Mesothelial cell of epicardium (in vitro differentiated cells): ENCODE results near the gene FIG4. TPM values are rescaled to one million over a fixed set of nuclear protein-coding genes. Genes with fewer than 3 reads are reported as not detected.

Source experiments
- DNase-seq, 2 experiments: peaks; one replicate each; pipeline ENCODE4 v3.0.0; 2021; ENCODE audit warnings: low spot score in 2 of 2; ENCODE audit not compliant: unreplicated experiment in 2 of 2
- H3K27ac Mint-ChIP-seq: 2 replicates; pipeline ENCODE4 v1.8.0; 2021; ENCODE audit warnings: mixed read lengths
- H3K27me3 Mint-ChIP-seq: 2 replicates; pipeline ENCODE4 v1.8.0; 2021; ENCODE audit warnings: low read depth, mixed read lengths
- H3K36me3 Mint-ChIP-seq: 2 replicates; pipeline ENCODE4 v1.8.0; 2021; ENCODE audit warnings: mixed read lengths
- H3K4me1 Mint-ChIP-seq: 2 replicates; pipeline ENCODE4 v1.8.0; 2021; ENCODE audit warnings: mixed read lengths
- H3K4me3 Mint-ChIP-seq: 2 replicates; pipeline ENCODE4 v1.8.0; 2021; ENCODE audit warnings: mild to moderate bottlenecking, moderate library complexity, mixed read lengths
- H3K9me3 Mint-ChIP-seq: 2 replicates; pipeline ENCODE4 v1.8.0; 2021; ENCODE audit warnings: mixed read lengths
- total RNA-seq: library from RNA; stranded (reverse); gene quantifications from 3 replicates; pipeline ENCODE4 v1.2.1, GENCODE V29; 2021
- TF ChIP-seq, protein P1 (sequence below): fragments of 200-600 bp; sonication (generic); IDR thresholded peaks from one replicate; pipeline ENCODE4 v1.5.0; 2021; ENCODE audit warnings: antibody characterized with exemption; ENCODE audit not compliant: unreplicated experiment

The FIG4 gene
- total RNA-seq, 1 donor from 2014 or later: 28.3 TPM

- H3K27ac Mint-ChIP-seq: no peak overlapping the region
- no peak for DNase-seq
- H3K9me3 Mint-ChIP-seq: no peaks in the 10 kb centered on the region
- peaks cover 22% of the 10 kb centered on the region for H3K36me3 Mint-ChIP-seq
- H3K27me3 Mint-ChIP-seq: no peaks in the 10 kb centered on the region
- TF ChIP-seq, protein P1, sequence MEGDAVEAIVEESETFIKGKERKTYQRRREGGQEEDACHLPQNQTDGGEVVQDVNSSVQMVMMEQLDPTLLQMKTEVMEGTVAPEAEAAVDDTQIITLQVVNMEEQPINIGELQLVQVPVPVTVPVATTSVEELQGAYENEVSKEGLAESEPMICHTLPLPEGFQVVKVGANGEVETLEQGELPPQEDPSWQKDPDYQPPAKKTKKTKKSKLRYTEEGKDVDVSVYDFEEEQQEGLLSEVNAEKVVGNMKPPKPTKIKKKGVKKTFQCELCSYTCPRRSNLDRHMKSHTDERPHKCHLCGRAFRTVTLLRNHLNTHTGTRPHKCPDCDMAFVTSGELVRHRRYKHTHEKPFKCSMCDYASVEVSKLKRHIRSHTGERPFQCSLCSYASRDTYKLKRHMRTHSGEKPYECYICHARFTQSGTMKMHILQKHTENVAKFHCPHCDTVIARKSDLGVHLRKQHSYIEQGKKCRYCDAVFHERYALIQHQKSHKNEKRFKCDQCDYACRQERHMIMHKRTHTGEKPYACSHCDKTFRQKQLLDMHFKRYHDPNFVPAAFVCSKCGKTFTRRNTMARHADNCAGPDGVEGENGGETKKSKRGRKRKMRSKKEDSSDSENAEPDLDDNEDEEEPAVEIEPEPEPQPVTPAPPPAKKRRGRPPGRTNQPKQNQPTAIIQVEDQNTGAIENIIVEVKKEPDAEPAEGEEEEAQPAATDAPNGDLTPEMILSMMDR: no peak
- peaks cover 4% of the 10 kb centered on the region for H3K4me1 Mint-ChIP-seq
- no peak overlapping the region for H3K4me3 Mint-ChIP-seq
Observed at GRCh38 chr6:109799129-109799528, 108.0 kb downstream of the FIG4 start.

- H3K9me3 Mint-ChIP-seq: no peaks in the 10 kb centered on the region
- no peak overlapping the region for H3K4me3 Mint-ChIP-seq
- no peaks in the 10 kb centered on the region for H3K27me3 Mint-ChIP-seq
- no peak for DNase-seq
- H3K4me1 Mint-ChIP-seq: peaks cover 2% of the 10 kb centered on the region
- TF ChIP-seq, protein P1: no peak
- peaks cover 22% of the 10 kb centered on the region for H3K36me3 Mint-ChIP-seq
- H3K27ac Mint-ChIP-seq: no peak overlapping the region
Observed at GRCh38 chr6:109799664-109800063, 108.6 kb downstream of the FIG4 start.

GRCh38 chr6:109800771-109801170, 109.7 kb downstream of the FIG4 start:
- H3K4me3 Mint-ChIP-seq: no peak overlapping the region
- H3K4me1 Mint-ChIP-seq: no peaks in the 10 kb centered on the region
- no peak overlapping the region for H3K27ac Mint-ChIP-seq

GRCh38 chr6:109801794-109802193, 110.7 kb downstream of the FIG4 start:
- TF ChIP-seq, protein P1: no peak
- no peaks in the 10 kb centered on the region for H3K27me3 Mint-ChIP-seq
- peaks cover 18% of the 10 kb centered on the region for H3K36me3 Mint-ChIP-seq
- no peak for DNase-seq
- H3K4me1 Mint-ChIP-seq: no peaks in the 10 kb centered on the region
- no peak overlapping the region for H3K27ac Mint-ChIP-seq
- H3K9me3 Mint-ChIP-seq: peaks cover 2% of the 10 kb centered on the region
- H3K4me3 Mint-ChIP-seq: no peak overlapping the region

More at GRCh38 chr6:109800771-109801170, 109.7 kb downstream of the FIG4 start:
- TF ChIP-seq, protein P1: no peak
- Mint-ChIP-seq H3K9me3 (no peaks in the 10 kb centered on the region), H3K27me3 (no peaks in the 10 kb centered on the region), H3K36me3 (peaks cover 22% of the 10 kb centered on the region)
- DNase-seq: no peak

DNA sequence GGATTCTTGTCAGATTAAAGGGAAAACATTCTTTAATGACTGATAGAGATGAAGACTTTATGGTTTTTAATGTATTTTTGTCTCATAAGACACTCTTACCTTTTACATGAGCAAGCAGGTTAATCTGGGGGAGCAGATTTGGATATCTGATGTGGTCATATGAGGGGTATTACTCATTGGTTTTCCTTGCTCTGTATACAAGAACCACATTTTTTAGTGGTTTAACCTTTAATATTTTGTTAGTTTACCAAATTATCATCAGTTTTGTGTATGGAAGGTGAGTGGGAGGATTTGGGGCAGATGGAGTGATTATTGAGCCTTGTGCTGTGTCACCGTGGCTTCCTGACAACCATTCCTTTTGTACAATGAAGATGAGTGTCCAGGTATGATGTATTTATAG, 112.9 kb downstream of the FIG4 start:
- Mint-ChIP-seq H3K27me3 (no peaks in the 10 kb centered on the region), H3K27ac (no peak overlapping the region), H3K4me3 (no peak overlapping the region), H3K9me3 (peaks cover 8% of the 10 kb centered on the region), H3K4me1 (no peaks in the 10 kb centered on the region), H3K36me3 (peaks cover 19% of the 10 kb centered on the region)
- no peak for DNase-seq
- TF ChIP-seq, protein P1: no peak

DNA sequence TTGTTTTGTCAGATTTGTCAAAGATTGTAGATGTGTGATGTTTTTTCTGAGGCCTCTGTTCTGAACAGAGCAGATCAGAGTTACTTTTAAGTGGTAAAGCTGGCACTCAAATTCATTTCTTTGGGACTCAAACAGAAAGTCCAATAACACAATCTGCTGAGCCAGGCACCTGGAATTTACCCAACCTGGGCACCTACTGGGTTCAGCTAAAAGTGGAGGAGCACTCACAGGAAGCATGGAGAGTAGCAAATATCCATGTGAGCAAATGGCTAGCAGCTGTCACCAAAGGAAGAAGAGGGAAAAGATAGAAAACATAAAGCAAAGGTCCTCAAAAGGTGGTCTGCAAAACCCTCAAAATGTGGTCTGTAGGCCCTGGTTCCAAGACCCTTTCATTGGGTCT, 116.8 kb downstream of the FIG4 start:
- TF ChIP-seq, protein P1: no peak
- H3K4me1 Mint-ChIP-seq: peaks cover 4% of the 10 kb centered on the region
- H3K4me3 Mint-ChIP-seq: no peak overlapping the region
- peaks cover 8% of the 10 kb centered on the region for H3K9me3 Mint-ChIP-seq
- peaks cover 13% of the 10 kb centered on the region for H3K36me3 Mint-ChIP-seq
- no peak overlapping the region for H3K27ac Mint-ChIP-seq
- H3K27me3 Mint-ChIP-seq: no peaks in the 10 kb centered on the region
- no peak for DNase-seq
